ENCODE results near the gene PARVB.

The PARVB gene

GRCh38 chr22:44137415-44137814 lies 113.3 kb downstream of the PARVB start:
- no peak for ATAC-seq

- no peak for ATAC-seq
Observed at GRCh38 chr22:44139773-44140172, 115.7 kb downstream of the PARVB start.

- no peak for ATAC-seq
Observed at GRCh38 chr22:44142421-44143104, 118.5 kb downstream of the PARVB start.

GRCh38 chr22:44143105-44143474 lies 119.0 kb downstream of the PARVB start:
- no peak for ATAC-seq

- no peak for ATAC-seq
Observed at GRCh38 chr22:44143579-44143978, 119.5 kb downstream of the PARVB start.

GRCh38 chr22:44144046-44144569 lies 120.0 kb downstream of the PARVB start:
- no peak for ATAC-seq

GRCh38 chr22:44145544-44145943 lies 121.4 kb downstream of the PARVB start:
- ATAC-seq = no peak

- ATAC-seq = no peak
Observed at GRCh38 chr22:44146088-44146861, 122.2 kb downstream of the PARVB start.

GRCh38 chr22:44147008-44147645 lies 123.0 kb downstream of the PARVB start:
- ATAC-seq = no peak

- no peak for ATAC-seq
Observed at GRCh38 chr22:44147821-44148574, 123.9 kb downstream of the PARVB start.

- ATAC-seq = no peak
Observed at GRCh38 chr22:44151676-44152075, 127.6 kb downstream of the PARVB start.

- ATAC-seq = no peak
Observed at GRCh38 chr22:44153710-44154109, 129.6 kb downstream of the PARVB start.

- ATAC-seq = no peak
Observed at GRCh38 chr22:44154436-44154942, 130.4 kb downstream of the PARVB start.

GRCh38 chr22:44155115-44155514 lies 131.0 kb downstream of the PARVB start:
- ATAC-seq = no peak

- no peak for ATAC-seq
Observed at GRCh38 chr22:44157916-44158618, 134.0 kb downstream of the PARVB start.

- ATAC-seq = no peak
Observed at GRCh38 chr22:44158816-44159215, 134.7 kb downstream of the PARVB start.

- ATAC-seq = no peak
Observed at GRCh38 chr22:44159221-44159620, 135.1 kb downstream of the PARVB start.

GRCh38 chr22:44159811-44160210 lies 135.7 kb downstream of the PARVB start:
- no peak for ATAC-seq

GRCh38 chr22:44160421-44160820 lies 136.3 kb downstream of the PARVB start:
- no peak for ATAC-seq

- no peak for ATAC-seq
Observed at GRCh38 chr22:44161673-44162072, 137.6 kb downstream of the PARVB start.

GRCh38 chr22:44162960-44163359 lies 138.9 kb downstream of the PARVB start:
- no peak for ATAC-seq

- no peak for ATAC-seq
Observed at GRCh38 chr22:44163536-44163935, 139.4 kb downstream of the PARVB start.

Measured in activated CD4-positive, CD25-positive, alpha-beta regulatory T cell treated with anti-CD3 and anti-CD28 coated beads, Interleukin-2, amount 50 U/mL, for 24 hours (primary cell).